NCI-H146 (cell line): ENCODE data around the gene NAB2.
"Not testable (repeated sequence)": the region's sequence is repeated elsewhere in the genome, so short reads cannot be mapped to it uniquely, and the experiment has no call there.

Experiments used
- DNase-seq: peaks from one replicate; lab custom pipeline; 2025; lab: John Stamatoyannopoulos, UW

NAB2 gene

GRCh38 chr12:57066245-57066644 lies 22.7 kb upstream of the NAB2 start:
- no peak for DNase-seq

GRCh38 chr12:57069523-57069922 lies 19.4 kb upstream of the NAB2 start:
- DNase-seq = peak; percentile 54

DNA sequence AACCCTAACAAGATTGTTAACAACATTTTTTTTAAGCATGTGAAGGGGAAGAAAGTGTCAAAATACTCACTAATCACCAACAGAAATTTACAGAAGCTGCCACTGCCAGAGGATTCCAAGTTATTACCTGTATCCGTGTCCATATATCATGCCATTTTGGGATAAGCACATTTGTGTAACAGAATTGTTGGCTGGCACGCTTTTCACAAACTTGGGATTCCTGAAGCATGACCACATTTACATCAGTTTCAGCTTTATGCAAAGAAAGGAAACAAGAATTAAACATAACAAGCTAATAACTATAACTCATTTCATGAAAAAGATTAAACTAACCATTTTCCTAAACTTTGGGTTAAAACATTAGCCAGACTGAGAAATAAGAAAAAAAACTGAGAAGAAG lies 16.3 kb upstream of the NAB2 start:
- DNase-seq = no peak

GRCh38 chr12:57073566-57074450 lies 15.1 kb upstream of the NAB2 start:
- not testable (repeated sequence) for DNase-seq

DNA sequence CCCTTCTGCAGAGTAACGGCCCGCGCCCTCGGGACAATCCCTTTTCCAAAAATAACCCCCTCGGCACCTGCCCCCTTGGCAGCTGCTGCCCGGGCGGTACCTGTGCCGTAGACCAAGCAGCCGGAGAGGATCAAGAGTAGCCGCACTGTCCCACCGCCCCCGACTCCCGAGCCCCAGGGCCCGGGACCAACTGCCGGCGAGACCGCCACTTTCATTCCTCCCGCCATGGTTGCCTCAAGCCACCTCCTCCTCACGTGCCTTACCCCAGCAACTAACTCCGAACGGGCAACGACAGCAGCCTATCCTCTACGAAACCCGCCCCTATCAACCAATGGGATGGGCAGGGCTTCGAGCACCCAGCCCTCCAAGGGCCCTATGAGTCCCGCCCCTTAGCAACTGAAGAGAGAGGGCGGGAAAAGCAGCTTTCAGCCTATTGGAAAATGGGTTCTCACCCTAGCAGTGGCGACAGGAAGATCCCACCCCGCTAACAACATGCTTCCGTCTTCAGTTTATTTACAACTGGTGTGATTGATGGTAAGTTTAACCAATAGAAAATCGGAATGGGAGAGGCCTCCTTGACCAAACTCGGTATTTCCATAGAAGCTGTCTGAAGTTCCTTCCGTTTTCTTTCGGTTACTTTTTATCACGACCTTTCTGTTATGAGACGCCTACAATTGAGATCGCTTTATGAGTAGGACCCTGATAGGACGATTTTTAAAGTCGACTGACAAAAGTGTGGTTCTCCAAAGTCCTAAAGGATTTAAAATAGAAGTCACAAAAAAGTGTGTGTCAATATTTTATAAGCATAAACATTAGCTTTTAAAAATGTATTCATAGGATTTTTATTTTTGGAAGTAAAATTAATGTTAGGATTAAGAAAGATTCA lies 10.2 kb upstream of the NAB2 start, which contains the start of gene NEMP1:
NEMP1 (minus strand) TSS at position 273 of the 886 bp plus-strand sequence; CDS start at position 227, 46 bp downstream.
- DNase-seq = peak; percentile 100

GRCh38 chr12:57079821-57080220 lies 9.1 kb upstream of the NAB2 start:
- no peak for DNase-seq

- DNase-seq = no peak
Observed at GRCh38 chr12:57080855-57081254, 8.1 kb upstream of the NAB2 start.

DNA sequence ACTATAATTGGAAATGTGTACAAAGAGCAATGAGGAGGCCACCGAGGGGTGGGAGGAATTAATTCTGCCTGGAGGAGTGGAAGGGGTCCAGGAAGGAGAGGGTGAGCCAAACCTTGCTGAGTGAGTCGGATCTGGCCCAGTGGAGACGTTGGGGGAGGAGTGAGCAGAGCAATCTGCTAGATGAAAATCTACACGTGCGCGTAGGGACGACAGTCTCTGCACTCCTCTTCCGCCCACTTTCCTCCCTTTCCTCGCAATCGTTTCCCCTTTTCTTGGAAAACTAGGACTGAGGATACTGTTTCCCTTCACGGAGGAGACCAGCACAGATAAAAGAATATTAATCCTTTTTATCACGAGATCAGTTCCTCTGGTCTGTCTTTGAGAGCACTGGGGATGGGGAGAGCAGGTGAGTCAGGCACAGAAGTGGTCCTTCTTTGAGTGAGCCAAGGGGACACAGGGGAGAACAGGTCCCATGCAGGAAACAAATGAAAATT lies 2.9 kb upstream of the NAB2 start:
- DNase-seq = no peak

DNA sequence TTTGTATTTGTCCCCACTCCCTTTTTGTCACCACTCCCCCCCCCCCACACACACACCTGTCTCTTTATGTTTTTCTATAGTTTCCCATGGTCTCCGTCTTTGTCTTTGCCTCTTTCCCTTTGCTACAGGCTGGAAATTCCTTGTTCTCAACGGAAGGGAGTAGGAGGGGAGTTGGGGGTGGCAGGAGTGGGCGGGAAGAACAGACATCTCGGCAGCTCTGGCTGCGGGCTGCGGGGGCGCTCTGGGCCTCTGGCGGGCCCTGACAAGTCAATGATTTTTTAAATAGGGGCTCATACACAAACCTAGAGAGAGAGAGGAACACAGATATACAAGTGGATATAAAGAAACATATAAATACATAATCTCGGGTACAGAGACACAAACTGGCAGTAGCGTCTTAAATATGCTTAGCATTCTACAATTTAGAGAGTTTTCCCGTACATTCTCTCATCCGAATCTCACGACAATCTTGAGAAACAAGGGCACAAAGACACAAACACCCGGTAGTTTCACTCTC lies 2.4 kb upstream of the NAB2 start:
- DNase-seq = peak; percentile 50

DNA sequence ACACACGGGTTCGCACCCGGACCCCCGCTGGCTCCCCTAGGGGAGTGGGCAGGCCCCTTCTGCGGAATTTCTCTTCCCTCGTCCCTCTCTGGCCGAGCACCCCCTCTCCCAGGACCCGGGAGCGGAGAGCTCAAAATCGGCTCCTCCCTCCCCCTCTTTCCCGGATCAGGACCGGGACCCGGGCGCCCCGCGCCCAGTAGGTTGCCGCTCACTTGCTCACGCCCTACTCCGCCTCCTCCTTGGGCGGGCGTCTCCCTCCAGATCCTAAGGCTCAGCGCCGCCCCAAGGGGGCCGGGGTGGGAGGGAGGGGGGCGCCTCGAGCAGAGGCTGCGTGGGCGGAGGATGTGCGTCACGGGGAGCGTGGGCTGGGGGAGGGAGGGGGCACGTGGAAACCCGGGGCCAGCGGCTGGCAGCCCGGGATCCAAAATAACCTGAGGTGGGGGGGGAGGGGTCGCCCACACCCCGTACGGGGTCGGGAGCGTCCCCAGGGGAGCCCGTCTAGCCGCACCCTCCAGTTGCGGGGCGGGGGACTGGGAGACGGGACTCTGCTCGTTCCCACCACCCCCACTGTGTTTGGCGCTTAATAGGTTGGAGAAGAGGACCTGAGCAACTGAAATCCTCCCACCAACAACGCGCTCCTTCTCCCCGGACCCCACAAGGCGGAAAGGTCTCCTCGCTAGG lies 1.8 kb upstream of the NAB2 start:
- peak; percentile 56 for DNase-seq

DNA sequence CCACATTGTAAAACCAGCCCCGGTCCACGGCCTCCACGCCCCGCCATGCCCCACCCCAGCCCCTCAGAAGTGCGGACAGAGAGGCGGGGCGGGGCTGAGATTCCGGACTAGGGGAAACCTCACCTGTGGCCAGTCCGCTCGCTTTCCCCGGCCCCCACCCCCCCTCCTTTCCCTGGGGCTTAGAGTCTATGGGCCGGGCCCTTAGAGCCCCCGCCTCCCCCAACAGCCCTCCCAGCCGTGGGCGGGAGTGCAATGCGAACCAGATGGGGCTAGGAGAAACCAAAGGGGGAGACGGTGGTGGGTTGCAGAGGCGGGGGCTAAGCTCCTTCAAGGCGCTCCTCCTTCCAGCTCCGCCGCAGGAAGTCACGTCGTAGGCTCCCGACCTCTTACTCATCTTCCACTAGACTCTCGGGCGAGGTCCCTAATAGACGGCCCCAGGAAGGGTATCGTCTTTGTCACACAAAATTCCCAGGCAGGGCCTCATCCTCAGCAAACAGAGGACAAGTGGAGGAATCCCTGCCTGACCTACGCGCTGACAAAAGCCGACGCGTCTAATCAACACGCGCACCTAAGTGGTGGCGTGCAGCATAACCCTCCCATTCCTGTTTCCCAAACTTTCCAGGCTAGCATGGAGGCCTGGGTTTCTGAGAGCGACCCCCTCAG lies 1.1 kb upstream of the NAB2 start:
- peak; percentile 57 for DNase-seq

GRCh38 chr12:57089271-57090245 lies 644 bp downstream of the NAB2 start:
- DNase-seq = peak; percentile 40

DNA sequence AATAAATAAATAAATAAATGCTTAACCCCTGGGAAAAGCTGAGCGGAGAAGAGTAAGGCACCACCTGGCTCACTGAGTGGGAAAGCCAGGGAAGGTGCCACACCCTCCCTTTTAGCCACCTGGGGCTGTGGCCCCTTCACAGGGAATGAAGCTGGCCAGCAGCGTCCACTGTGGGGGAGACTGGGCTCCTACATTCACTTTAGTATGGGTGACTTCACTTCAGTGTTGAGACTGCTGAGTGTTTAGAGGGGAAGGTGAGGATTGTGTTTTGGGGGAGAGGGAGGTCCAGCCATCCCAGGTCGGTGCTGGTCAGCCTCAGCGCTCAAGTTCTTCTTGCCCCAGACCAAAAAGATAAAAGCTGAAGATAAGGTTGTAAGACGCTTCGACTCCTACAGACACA lies 1.6 kb downstream of the NAB2 start:
- no peak for DNase-seq

- DNase-seq = no peak
Observed at GRCh38 chr12:57090924-57091637, 2.2 kb downstream of the NAB2 start.

GRCh38 chr12:57091638-57092528 lies 3.0 kb downstream of the NAB2 start:
- no peak for DNase-seq

- no peak for DNase-seq
Observed at GRCh38 chr12:57092529-57092862, 3.6 kb downstream of the NAB2 start.

DNA sequence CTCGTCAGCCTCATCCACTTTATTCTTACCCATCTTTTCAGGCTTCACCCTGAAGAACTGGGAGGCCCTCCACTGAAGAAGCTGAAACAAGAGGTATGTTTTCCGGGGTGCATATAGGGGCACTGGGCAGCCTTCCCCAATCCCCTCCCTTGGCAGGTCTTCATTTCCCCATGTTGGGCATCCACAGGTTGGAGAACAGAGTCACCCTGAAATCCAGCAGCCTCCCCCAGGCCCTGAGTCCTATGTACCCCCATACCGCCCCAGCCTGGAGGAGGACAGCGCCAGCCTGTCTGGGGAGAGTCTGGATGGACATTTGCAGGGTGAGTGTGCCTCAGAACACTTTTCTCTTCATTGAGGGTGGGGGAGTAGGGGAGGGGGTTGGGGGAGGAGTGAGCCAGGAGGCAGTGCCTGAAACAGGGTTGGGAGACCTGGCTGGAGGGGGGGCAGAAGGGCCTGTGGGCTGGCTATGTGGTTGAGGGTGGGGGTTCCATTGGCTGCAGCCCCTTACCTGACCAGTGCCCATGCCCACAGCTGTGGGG lies 4.0 kb downstream of the NAB2 start:
- no peak for DNase-seq
